ENCODE measurements around the gene TFDP1. TPM values are rescaled to one million over a fixed set of nuclear protein-coding genes. Genes with fewer than 3 reads are reported as not detected.

TFDP1 gene
- total RNA-seq, 2 experiments from 2014 or later: 159 to 175 TPM

DNA sequence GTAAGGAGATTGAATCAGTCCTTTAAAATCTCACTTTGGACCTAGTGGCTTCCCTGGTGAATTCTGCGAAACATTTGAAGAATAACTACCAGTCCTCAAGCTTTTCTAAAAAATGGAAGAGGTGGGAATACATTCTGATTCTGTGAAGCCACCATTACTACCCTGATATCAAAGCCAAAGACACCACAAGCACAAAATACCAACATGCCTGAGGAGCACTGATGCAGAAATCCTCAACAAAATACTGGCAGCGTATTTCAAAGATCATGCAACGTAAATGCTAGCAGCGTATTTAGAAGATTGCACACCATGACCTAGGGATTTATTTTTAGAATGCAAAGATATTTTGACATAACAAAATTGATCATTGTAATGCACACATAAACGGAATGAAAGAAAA, 59.0 kb downstream of the TFDP1 start:
- no peak for DNase-seq
- ATAC-seq: no peak
- intact Hi-C loops (cut with DNase I, micrococcal nuclease): no loop called here
- no peaks in the 10 kb centered on the region for H3K9me3 Mint-ChIP-seq (ENCODE audit: low read depth)
- peaks cover 35% of the 10 kb centered on the region for H3K36me3 Mint-ChIP-seq (ENCODE audit: low read depth)
- H3K4me3 Mint-ChIP-seq: no peak overlapping the region
- H3K27me3 Mint-ChIP-seq: no peaks in the 10 kb centered on the region
- peaks cover 20% of the 10 kb centered on the region for H3K4me1 Mint-ChIP-seq
- H3K27ac Mint-ChIP-seq: no peak overlapping the region
- CTCF ChIA-PET: no interaction called here
- POLR2A ChIA-PET: no interaction called here

DNA sequence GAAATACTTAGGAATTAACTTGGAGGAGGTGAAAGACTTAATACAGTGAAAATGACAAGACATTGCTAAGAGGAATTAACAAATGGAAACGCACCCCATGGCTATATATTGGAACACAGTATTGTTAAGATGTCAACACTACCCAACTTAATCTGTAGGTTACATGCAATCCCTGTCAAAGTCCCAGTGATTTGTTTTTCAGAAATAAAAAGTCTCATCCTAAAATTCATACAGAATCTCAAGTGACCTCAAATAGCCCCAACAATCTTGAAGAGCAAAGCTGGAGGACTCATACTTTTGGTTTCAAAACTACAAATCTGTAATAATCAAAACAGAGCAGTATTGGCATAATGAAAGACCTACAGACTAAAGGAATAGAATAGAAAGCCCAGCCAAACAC, 60.2 kb downstream of the TFDP1 start:
- Mint-ChIP-seq H3K36me3 (ENCODE audit: low read depth) (peaks cover 27% of the 10 kb centered on the region), H3K27ac (no peak overlapping the region), H3K27me3 (no peaks in the 10 kb centered on the region), H3K9me3 (ENCODE audit: low read depth) (no peaks in the 10 kb centered on the region), H3K4me1 (peaks cover 20% of the 10 kb centered on the region), H3K4me3 (no peak overlapping the region)
- DNase-seq (no peak), ATAC-seq (no peak)
- ChIA-PET POLR2A (no interaction called here), CTCF (no interaction called here)
- intact Hi-C loops (cut with DNase I, micrococcal nuclease): no loop called here

DNA sequence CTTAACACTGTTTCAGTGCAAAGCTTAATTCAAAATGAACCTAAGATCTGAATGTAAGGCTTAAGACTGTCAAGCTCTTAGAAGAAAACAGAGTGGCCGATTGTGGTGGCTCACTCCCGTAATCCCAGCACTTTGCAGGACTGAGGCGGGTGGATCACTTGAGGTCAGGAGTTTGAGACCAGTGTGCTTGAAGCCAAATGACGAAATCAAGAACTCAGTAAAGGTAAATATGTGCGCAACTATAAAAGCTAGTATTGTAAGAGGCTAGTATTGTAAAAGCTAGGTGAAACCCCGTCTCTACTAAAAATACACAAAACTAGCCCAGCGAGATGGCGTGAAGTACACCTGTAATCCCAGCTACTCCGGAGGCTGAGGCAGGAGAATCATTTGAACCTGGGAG, 60.8 kb downstream of the TFDP1 start:
- no peaks in the 10 kb centered on the region for H3K9me3 Mint-ChIP-seq (ENCODE audit: low read depth)
- no peaks in the 10 kb centered on the region for H3K27me3 Mint-ChIP-seq
- intact Hi-C loops (cut with DNase I, micrococcal nuclease): no loop called here
- DNase-seq: peak; percentile 0
- no peak overlapping the region for H3K27ac Mint-ChIP-seq
- ChIA-PET POLR2A (no interaction called here), CTCF (no interaction called here)
- no peak for ATAC-seq
- H3K36me3 Mint-ChIP-seq (ENCODE audit: low read depth): peaks cover 21% of the 10 kb centered on the region
- no peak overlapping the region for H3K4me3 Mint-ChIP-seq
- peaks cover 20% of the 10 kb centered on the region for H3K4me1 Mint-ChIP-seq

DNA sequence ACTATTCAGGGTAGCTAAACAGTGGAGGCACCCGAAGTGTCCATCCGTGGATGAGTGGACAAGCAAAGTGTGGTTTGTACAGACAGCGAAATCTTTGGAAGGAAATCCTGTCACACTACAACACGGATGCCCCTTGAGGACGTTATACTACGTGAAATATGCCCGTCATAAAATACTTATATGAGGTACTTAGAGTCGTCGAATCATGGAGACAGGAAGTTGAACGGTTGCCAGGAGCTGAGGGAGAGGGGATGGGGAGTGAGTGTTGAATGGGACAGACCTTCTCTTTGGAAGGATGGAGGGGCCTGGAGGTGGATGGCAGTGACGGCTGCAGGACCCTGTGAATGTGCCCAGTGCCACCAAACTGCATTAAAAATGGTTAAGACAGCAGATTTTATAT, 61.8 kb downstream of the TFDP1 start:
- Mint-ChIP-seq H3K9me3 (ENCODE audit: low read depth) (no peaks in the 10 kb centered on the region), H3K4me1 (peaks cover 20% of the 10 kb centered on the region), H3K27ac (no peak overlapping the region), H3K27me3 (no peaks in the 10 kb centered on the region), H3K4me3 (no peak overlapping the region), H3K36me3 (ENCODE audit: low read depth) (peaks cover 15% of the 10 kb centered on the region)
- intact Hi-C loops (cut with DNase I, micrococcal nuclease): no loop called here
- DNase-seq: peak; percentile 6
- ATAC-seq: peak; percentile 30
- ChIA-PET POLR2A (no interaction called here), CTCF (interaction anchor here (0.6 to 1.4 kb wide), 5 partner anchors 58 to 676 kb away, joined by 3 to 5 read pairs (median 4); no protein-coding TSS in a partner anchor)

DNA sequence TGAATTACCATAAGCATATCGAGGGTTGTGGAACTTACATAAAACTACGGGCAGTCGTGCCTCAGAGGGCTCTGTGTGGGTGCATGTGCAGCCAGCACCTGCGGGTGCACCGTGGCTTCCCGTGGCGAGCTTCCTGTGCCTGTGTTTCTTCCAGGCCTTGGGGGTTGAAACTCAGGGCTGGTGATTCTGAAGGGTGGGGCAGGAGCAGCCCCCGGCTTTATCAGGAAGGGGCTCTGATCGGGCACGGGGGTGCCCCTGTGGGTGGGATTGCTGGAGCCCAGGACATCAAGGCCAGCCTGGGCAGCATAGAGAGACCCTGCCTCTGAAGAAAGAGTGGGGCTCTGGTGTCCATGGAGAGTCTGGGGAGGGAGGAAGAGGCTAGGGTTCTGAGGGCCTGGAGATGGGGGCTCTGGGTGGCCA, 62.4 kb downstream of the TFDP1 start:
- H3K9me3 Mint-ChIP-seq (ENCODE audit: low read depth): no peaks in the 10 kb centered on the region
- ChIA-PET POLR2A (no interaction called here), CTCF (interaction anchor here (0.6 to 1.4 kb wide), 5 partner anchors 59 to 676 kb away, joined by 3 to 4 read pairs (median 3); no protein-coding TSS in a partner anchor)
- intact Hi-C loops (cut with DNase I, micrococcal nuclease): no loop called here
- H3K36me3 Mint-ChIP-seq (ENCODE audit: low read depth): peaks cover 11% of the 10 kb centered on the region
- ATAC-seq: peak; percentile 35
- H3K4me3 Mint-ChIP-seq: no peak overlapping the region
- peak; percentile 30 for DNase-seq
- H3K4me1 Mint-ChIP-seq: peaks cover 20% of the 10 kb centered on the region
- H3K27ac Mint-ChIP-seq: no peak overlapping the region
- no peaks in the 10 kb centered on the region for H3K27me3 Mint-ChIP-seq

DNA sequence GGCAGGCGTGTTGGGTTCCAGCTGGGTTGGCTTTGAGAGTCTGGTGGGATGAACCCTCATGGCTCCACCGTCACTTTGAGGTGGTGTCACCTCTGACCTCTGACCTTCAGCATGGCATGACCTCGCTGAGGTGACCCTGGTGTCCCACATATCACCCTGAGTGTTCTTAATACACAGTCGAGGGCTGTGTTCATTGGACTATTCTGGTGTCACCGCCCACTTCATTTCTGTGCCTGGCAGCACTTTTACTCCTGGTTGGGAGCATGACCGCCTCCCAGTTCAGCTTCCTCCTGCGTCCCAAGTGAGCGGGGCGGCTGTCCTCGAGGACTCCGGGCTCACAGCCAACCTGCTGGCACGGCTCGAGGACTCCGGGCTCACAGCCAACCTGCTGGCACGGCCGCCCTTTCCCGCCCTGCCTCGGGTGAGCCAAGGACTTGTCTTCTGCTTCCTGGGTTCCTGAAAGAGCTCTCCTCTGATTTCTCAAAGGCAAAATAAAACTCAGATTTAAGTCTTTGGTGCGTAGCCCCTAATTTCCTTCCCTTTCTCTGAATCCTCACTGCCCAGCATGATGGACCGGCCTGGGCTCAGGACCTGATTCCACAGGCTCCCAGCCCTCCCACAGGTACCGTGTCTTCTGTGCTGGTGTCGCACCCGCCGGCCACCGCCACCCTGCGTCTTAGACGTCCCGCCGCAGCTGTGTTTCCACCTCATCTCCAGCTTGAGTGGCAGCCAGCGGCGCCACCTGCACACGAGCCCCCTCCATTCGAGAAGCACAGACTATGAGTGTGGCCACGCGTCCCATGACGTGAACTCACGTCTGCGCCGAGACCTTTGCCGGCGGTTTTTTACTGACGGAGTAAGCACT, 63.0 kb downstream of the TFDP1 start:
- ChIA-PET CTCF (interaction anchor here (0.6 to 1.4 kb wide), 3 partner anchors 60 to 194 kb away, joined by 3 to 4 read pairs (median 3); no protein-coding TSS in a partner anchor), POLR2A (no interaction called here)
- ATAC-seq (peak; percentile 14), DNase-seq (peak; percentile 12)
- Mint-ChIP-seq H3K27me3 (no peaks in the 10 kb centered on the region), H3K36me3 (ENCODE audit: low read depth) (peaks cover 5% of the 10 kb centered on the region), H3K27ac (no peak overlapping the region), H3K4me3 (no peak overlapping the region), H3K4me1 (peaks cover 20% of the 10 kb centered on the region), H3K9me3 (ENCODE audit: low read depth) (no peaks in the 10 kb centered on the region)
- intact Hi-C loops (cut with DNase I, micrococcal nuclease): no loop called here

DNA sequence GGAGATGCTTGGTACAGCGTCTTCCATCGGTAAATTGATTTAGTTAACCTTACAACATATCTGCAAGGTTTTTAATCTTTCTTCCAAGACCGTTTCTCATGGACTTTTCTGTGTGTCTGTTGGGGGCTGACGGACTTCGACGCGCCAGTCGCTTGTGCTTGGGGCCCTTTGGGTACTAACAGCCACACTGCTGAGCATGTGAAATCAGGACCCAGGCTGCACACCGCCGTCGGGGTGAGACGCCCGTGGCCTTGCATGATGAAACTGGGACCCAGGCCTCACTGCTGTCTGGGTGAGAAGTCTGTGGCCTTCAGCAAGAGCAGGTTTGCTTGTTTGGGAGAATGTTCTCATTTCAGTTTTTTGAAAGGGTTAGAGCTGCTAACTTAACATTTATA, 63.7 kb downstream of the TFDP1 start:
- H3K27ac Mint-ChIP-seq: no peak overlapping the region
- no peaks in the 10 kb centered on the region for H3K27me3 Mint-ChIP-seq
- no peaks in the 10 kb centered on the region for H3K9me3 Mint-ChIP-seq (ENCODE audit: low read depth)
- DNase-seq (peak; percentile 2), ATAC-seq (no peak)
- intact Hi-C loops (cut with DNase I, micrococcal nuclease): no loop called here
- H3K4me3 Mint-ChIP-seq: no peak overlapping the region
- peaks cover 4% of the 10 kb centered on the region for H3K36me3 Mint-ChIP-seq (ENCODE audit: low read depth)
- peaks cover 21% of the 10 kb centered on the region for H3K4me1 Mint-ChIP-seq
- POLR2A ChIA-PET: no interaction called here
- CTCF ChIA-PET: interaction anchor here (0.6 kb wide), 1 partner anchor 105 kb away, joined by 3 read pairs; no protein-coding TSS in a partner anchor

DNA sequence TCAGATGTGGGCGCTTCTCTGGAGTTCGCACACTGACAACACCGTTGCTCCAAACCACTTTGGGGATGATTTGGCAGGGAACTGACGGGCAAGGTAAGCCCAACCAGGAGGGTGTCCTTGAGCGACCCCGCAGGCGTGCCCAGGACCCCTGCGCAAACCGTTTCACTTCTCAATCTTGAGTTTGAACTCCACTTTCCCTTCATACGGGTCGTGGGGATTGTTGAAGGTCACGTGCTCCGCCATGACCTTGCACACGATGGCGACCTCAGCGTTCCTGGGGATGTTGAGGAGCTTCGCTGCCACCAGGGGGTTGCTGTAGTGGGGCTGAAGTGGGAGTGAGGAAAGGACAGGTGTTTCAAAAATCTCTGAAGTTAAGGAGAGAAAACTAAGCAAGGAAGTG, 64.7 kb downstream of the TFDP1 start:
- no peaks in the 10 kb centered on the region for H3K9me3 Mint-ChIP-seq (ENCODE audit: low read depth)
- peaks cover 4% of the 10 kb centered on the region for H3K36me3 Mint-ChIP-seq (ENCODE audit: low read depth)
- H3K4me1 Mint-ChIP-seq: peaks cover 27% of the 10 kb centered on the region
- no peak overlapping the region for H3K27ac Mint-ChIP-seq
- no peak overlapping the region for H3K4me3 Mint-ChIP-seq
- no peaks in the 10 kb centered on the region for H3K27me3 Mint-ChIP-seq
- ChIA-PET POLR2A (no interaction called here), CTCF (no interaction called here)
- DNase-seq (peak; percentile 1), ATAC-seq (no peak)
- intact Hi-C loops (cut with DNase I, micrococcal nuclease): no loop called here

DNA sequence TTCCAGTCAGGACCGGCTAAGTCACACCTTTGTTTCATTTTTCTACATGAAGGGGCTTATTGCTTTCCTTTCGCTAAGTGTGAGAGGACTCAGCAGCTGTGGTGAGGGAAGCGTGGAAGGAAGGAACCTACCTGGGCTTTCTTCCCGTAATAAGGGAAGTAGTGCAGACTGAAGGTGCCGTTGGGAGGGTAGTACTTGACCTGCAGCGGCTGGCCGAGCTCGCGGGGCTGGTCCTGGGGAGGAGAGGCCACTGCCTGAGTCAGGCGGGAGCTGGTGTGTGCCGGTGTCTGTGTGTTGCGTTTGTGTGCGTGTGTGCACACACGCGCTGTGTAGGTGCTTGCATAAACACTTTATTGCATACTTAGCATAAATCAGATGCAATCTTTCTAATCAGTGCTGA, 65.7 kb downstream of the TFDP1 start:
- ATAC-seq (no peak), DNase-seq (peak; percentile 2)
- ChIA-PET POLR2A (interaction anchor here (0.7 kb wide), 1 partner anchor 706 kb away, joined by 8 read pairs; no protein-coding TSS in a partner anchor), CTCF (interaction anchor here (0.6 kb wide), 1 partner anchor 116 kb away, joined by 3 read pairs; no protein-coding TSS in a partner anchor)
- H3K9me3 Mint-ChIP-seq (ENCODE audit: low read depth): no peaks in the 10 kb centered on the region
- H3K4me1 Mint-ChIP-seq: peaks cover 25% of the 10 kb centered on the region
- intact Hi-C loops (cut with DNase I, micrococcal nuclease): no loop called here
- H3K27me3 Mint-ChIP-seq: no peaks in the 10 kb centered on the region
- no peak overlapping the region for H3K4me3 Mint-ChIP-seq
- H3K36me3 Mint-ChIP-seq (ENCODE audit: low read depth): peaks cover 4% of the 10 kb centered on the region
- no peak overlapping the region for H3K27ac Mint-ChIP-seq

DNA sequence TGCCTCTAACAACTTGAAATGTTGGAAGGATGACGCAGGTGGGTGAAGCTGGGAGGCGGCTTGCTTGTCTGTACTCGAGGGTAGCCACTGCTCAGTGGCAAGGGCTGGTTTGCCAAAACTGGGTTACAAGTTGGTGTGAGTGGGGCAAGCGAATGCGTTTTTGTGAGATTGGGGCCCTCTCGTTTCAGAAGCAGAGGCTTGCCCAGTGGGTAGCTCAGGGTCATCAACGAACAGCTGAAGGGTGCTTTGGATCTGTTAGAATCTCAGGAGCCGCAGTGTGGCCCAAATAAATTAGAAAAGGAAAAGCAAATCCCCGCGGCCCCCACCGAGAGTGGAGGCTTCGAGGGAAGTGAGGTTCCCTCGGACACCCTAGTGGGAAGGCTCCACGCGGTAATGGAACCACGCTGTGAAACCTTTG, 66.2 kb downstream of the TFDP1 start:
- DNase-seq: no peak
- H3K9me3 Mint-ChIP-seq (ENCODE audit: low read depth): no peaks in the 10 kb centered on the region
- CTCF ChIA-PET: interaction anchor here (0.5 kb wide), 1 partner anchor 1457 kb away, joined by 3 read pairs; no protein-coding TSS in a partner anchor

DNA sequence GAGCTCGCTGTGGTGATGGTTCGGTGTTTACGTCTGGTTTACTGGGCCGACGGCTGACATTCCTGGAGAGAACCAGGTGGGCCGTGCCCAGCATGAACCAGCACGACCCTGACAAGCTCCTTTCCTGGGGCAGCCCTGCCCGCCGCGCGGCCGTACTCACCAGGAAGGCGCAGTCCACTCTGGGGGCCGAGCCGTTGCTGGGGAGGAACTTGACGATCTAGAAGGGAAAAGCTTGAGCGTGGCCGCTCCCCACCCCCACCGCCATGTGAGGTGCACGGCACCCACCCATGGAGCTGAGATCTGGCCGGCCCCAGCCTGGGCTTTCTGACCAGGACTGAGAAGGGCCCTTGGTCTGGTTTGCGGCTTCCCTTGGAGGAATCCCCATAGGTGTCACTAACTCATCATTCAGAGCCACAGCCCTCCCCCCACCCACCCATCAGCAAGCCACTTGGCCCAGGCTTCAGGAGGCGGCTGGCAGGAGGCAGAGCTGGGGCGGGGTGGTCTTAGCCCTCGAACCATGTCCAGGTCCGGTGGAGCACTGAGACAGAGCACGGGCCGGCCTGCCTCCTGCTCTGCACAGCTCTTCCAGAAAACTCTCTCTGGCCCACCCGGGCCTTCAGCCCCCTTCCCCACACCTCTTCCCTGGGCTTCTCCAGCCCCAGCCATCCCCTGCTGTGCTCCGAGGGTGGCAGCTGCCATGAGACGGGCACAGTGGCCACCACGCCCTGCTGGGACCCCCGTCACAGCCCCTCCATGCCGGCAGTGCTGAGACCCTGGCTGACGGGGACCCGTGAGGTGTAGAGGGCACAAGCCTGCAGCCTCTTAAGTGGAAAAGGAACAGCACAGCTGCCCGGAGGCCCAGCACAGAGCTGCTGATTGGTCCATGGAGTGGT, 67.2 kb downstream of the TFDP1 start:
- H3K4me1 Mint-ChIP-seq: peaks cover 13% of the 10 kb centered on the region
- no peak overlapping the region for H3K4me3 Mint-ChIP-seq
- ATAC-seq (no peak), DNase-seq (peak; percentile 2)
- CTCF ChIA-PET: interaction anchor here (0.5 kb wide), 1 partner anchor 1458 kb away, joined by 3 read pairs; no protein-coding TSS in a partner anchor
- POLR2A ChIA-PET: interaction anchor here (0.6 kb wide), 1 partner anchor 170 kb away, joined by 6 read pairs; no protein-coding TSS in a partner anchor
- H3K9me3 Mint-ChIP-seq (ENCODE audit: low read depth): no peaks in the 10 kb centered on the region
- intact Hi-C loops (cut with DNase I, micrococcal nuclease): no loop called here
- no peaks in the 10 kb centered on the region for H3K27me3 Mint-ChIP-seq
- H3K27ac Mint-ChIP-seq: no peak overlapping the region
- H3K36me3 Mint-ChIP-seq (ENCODE audit: low read depth): peaks cover 4% of the 10 kb centered on the region

More for the DNA sequence above, 66.2 kb downstream of the TFDP1 start:
- no peak for ATAC-seq
- POLR2A ChIA-PET: no interaction called here
- Mint-ChIP-seq H3K4me3 (no peak overlapping the region), H3K36me3 (ENCODE audit: low read depth) (peaks cover 4% of the 10 kb centered on the region), H3K27ac (no peak overlapping the region), H3K27me3 (no peaks in the 10 kb centered on the region), H3K4me1 (peaks cover 23% of the 10 kb centered on the region)
- intact Hi-C loops (cut with DNase I, micrococcal nuclease): no loop called here
